Heart right ventricle (tissue), 16 donors: ENCODE data around the gene RNASE4. TPM values are rescaled to one million over a fixed set of nuclear protein-coding genes. Genes with fewer than 3 reads are reported as not detected.
"Not testable (repeated sequence)": the region's sequence is repeated elsewhere in the genome, so short reads cannot be mapped to it uniquely, and the experiment has no call there.

Experiments used
- ATAC-seq, 8 donors: fragments of 200-7000 bp; cut with Tn5 transposase; one replicate each; pipeline ENCODE4 v1.9.1; 2020; ENCODE audit warnings: mild to moderate bottlenecking in 8 of 8, moderate library complexity in 8 of 8, moderate number of reproducible peaks in 1 of 8
- DNase-seq, 2 donors: peaks; one replicate each; pipeline ENCODE4 v3.0.0-alpha.2; 2020
- H3K27ac ChIP-seq, 10 donors: fragments of 200-600 bp; sonication (generic) in 2 of 10; one replicate each; pipeline versions ENCODE4 v1.5.0 to v1.8.0; 2020 to 2022; ENCODE audit warnings: mild to moderate bottlenecking in 3 of 10
- H3K27me3 ChIP-seq, 7 donors: fragments of 200-600 bp; one replicate each; pipeline ENCODE4 v1.8.0; 2021 to 2022; ENCODE audit warnings: mild to moderate bottlenecking in 2 of 7
- H3K36me3 ChIP-seq, 9 donors: fragments of 200-600 bp; sonication (generic) in 1 of 9; one replicate each; pipeline versions ENCODE4 v1.5.0 to v1.8.0; 2020 to 2022; ENCODE audit warnings: mild to moderate bottlenecking in 2 of 9
- H3K4me1 ChIP-seq, 9 donors: fragments of 200-600 bp; sonication (generic) in 1 of 9; one replicate each; pipeline versions ENCODE4 v1.5.0 to v1.8.0; 2020 to 2022; ENCODE audit warnings: mild to moderate bottlenecking in 4 of 9
- H3K4me3 ChIP-seq, 10 donors: fragments of 200-600 bp; sonication (generic) in 2 of 10; one replicate each; pipeline versions ENCODE4 v1.5.0 to v1.8.0; 2020 to 2022; ENCODE audit warnings: mild to moderate bottlenecking in 7 of 10, moderate library complexity in 2 of 10
- H3K9me3 ChIP-seq, 11 donors: fragments of 200-600 bp in 10 of 11; sonication (generic) in 2 of 11; one replicate each; pipeline versions ENCODE4 v1.5.0 to v1.8.0; 2013 to 2022; ENCODE audit warnings: mild to moderate bottlenecking in 2 of 11, control low read depth in 1 of 11, moderate library complexity in 1 of 11
- WGBS, 2 donors: extraction: QIAGEN DNeasy Blood & Tissue Kit; methylation state at CpG; one replicate each; pipeline ENCODE4 v1.1.7; 2013; ENCODE audit warnings: inconsistent platforms in 1 of 2; 5-methylcytosine and 5-hydroxymethylcytosine counted together
- intact Hi-C, 10 donors: fragments of 100-400 bp; cut with DNase I; formaldehyde crosslinking; loops; one replicate each; pipeline versions ENCODE4 v1.11.1 to v1.14.2; 2022
- long read RNA-seq, 3 donors: library from polyadenylated mRNA; unstranded; transcript quantifications; one replicate each; pipeline ENCODE4 v2.0.0, GENCODE V29; 2020 to 2021
- polyA plus RNA-seq, 2 donors: library from polyadenylated mRNA; stranded (reverse); fragments of 200-250 nt; gene quantifications; one replicate each; pipeline ENCODE4 v1.2.3, GENCODE V29; 2013
- total RNA-seq, 10 donors: library from RNA; stranded (reverse); fragmentation: NEBNext Ultra II Directional in 3 of 10; extraction: Animal tissue kit (Norgen Biotek cat#: 25700) in 3 of 10; gene quantifications; one replicate each; pipeline versions ENCODE4 v1.2.1 to v1.2.4, GENCODE V29; 2021 to 2023
- TF ChIP-seq, protein P1 (sequence below), 9 donors: fragments of 200-600 bp; sonication (generic) in 2 of 9; IDR thresholded peaks; one replicate each; pipeline versions ENCODE4 v1.5.0 to v1.8.0; 2021 to 2022; ENCODE audit warnings: antibody characterized with exemption in 9 of 9, mild to moderate bottlenecking in 5 of 9, moderate library complexity in 1 of 9
- donor health status: Arrhythmogenic right ventricular cardiomyopathy.
- donor health status: ischemic (EF 13 %, LVEDD 7.1; RV severe dilation, severe dysfunction).
- donor health status: healthy with polysubstance abuse.
- donor health status: DM: no; HTN: yes; CAD: no.
- donor health status: DM: no; HTN: no; CAD: no.
- donor health status: ischemic (EF 25% LVEDD 6.9; RV normal size, moderate dysfunction).
- donor health status: ischemic (EF 25% LVEDD 5.7; RV mildly dilated, moderate dysfunction).
- donor health status: healthy.
- donor health status: DM: yes; HTN: yes; CAD: no.
- donor health status: Ischemic cardiomyopathy.
- donor health status: ischemic (EF 35%, LVEDD 5.7; RV mildly dilated, moderate dysfunction).
- donor health status: nonischemic (EF 11% LVEDD 7.7; RV severe dilation, severe dysfunction).
- donor health status: DM: yes; HTN: yes; CAD: no.
- donor health status: PGD.
- donor health status: ischemic (EF 29% LVEDD 5.4; RV normal size, mild dysfunction).
- donor health status: nonischemic (EF 23%, LVEDD 6.1; RV moderate dilation, normal function).

RNASE4 gene
- total RNA-seq: 10 to 100 TPM in 2 of 10 donors, 1 to 10 TPM in 8; 2.3 to 13.6 (median 4.4) TPM
- polyA plus RNA-seq: 10 to 100 TPM; 11.2 to 16.2 TPM
- long read RNA-seq, donor 1, transcript RNASE4-203 (2 exons, 2,520 nt): major isoform, 9 of 9 reads
- long read RNA-seq, donor 1, partial matches to known transcripts: 0 of 9 reads
- long read RNA-seq, donor 1, other reads (novel, unspliced or antisense): 0 of 9 reads
- long read RNA-seq, donor 2, transcript RNASE4-203 (2 exons, 2,520 nt): major isoform, 10 of 10 reads
- long read RNA-seq, donor 2, partial matches to known transcripts: 0 of 10 reads
- long read RNA-seq, donor 2, other reads (novel, unspliced or antisense): 0 of 10 reads
- long read RNA-seq, donor 3, transcript RNASE4-203 (2 exons, 2,520 nt): major isoform, 5 of 7 reads
- long read RNA-seq, donor 3, partial matches to known transcripts: 0 of 7 reads
- long read RNA-seq, donor 3, other reads (novel, unspliced or antisense): 2 of 7 reads

DNA sequence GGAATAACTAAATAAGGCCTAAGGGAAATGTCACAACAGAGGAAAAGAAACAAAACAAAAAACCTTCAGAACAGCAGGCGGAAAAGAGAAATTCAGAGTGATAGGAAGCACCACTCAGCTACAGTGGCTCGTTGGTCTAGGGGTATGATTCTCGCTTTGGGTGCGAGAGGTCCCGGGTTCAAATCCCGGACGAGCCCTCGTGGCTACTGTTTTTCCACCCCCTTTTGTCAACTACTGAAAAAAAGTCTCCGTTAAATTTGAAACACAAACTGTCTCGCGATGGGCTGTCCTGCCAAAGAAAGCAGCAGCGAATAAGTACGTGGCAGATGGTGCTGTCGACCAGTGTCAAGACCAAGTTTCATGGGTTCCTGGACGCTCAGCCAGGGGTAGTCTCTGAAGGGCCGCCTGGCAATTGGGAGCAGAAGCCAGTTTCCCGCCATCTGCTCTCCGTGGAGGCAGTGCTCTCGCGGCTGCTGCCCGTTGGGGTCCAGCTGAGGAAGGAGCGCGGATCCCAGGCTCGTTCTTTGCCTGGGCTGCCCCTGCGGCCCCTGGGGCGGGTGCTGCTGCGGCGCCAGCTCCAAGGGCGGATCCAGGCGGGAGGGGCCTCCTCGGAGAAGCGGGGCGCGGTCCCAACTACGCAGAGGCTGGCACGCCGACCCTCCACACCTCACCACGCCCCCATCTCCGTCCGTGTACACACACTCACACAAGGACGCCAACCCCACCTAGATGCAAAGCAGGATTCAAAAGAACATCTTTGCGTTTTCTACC, at the start of gene RNASE4:
Gene RNASE4 (plus strand): TSS at position 670 of the 771 bp plus-strand sequence. CDS start 14,812 bp downstream, outside the sequence.
- Histone ChIP-seq H3K9me3 (no peaks in the 10 kb centered on the region), H3K36me3 (no peaks in the 10 kb centered on the region), H3K27ac (peak within 1 kb of the TSS; percentile 98 to 100 (median 100)), H3K4me3 (peak within 1 kb of the TSS; percentile 67 to 99 (median 89)), H3K4me1 (peaks cover 0 to 63% (median 16%) of the 10 kb centered on the region in 9 donors), H3K27me3 (no peaks in the 10 kb centered on the region)
- ATAC-seq (peak; percentile 30 to 61 (median 52)), DNase-seq (peak; percentile 81 to 85)
- TF ChIP-seq, protein P1, sequence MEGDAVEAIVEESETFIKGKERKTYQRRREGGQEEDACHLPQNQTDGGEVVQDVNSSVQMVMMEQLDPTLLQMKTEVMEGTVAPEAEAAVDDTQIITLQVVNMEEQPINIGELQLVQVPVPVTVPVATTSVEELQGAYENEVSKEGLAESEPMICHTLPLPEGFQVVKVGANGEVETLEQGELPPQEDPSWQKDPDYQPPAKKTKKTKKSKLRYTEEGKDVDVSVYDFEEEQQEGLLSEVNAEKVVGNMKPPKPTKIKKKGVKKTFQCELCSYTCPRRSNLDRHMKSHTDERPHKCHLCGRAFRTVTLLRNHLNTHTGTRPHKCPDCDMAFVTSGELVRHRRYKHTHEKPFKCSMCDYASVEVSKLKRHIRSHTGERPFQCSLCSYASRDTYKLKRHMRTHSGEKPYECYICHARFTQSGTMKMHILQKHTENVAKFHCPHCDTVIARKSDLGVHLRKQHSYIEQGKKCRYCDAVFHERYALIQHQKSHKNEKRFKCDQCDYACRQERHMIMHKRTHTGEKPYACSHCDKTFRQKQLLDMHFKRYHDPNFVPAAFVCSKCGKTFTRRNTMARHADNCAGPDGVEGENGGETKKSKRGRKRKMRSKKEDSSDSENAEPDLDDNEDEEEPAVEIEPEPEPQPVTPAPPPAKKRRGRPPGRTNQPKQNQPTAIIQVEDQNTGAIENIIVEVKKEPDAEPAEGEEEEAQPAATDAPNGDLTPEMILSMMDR (IDR thresholded peaks at IDR 0.05): no peak
- intact Hi-C loops: loop anchor here (1.0 to 10.0 kb wide), 20 partner anchors 52 to 421 kb away; partner anchors contain the start of genes PIP4P1 (in 5 of the 10), CCNB1IP1 (in 4 of the 10), TEP1 (in 4 of the 10) and PARP2 (in 3 of the 10)
- 0% methylated on average over 42 of the region's 42 CpGs for WGBS, 2 donors

DNA sequence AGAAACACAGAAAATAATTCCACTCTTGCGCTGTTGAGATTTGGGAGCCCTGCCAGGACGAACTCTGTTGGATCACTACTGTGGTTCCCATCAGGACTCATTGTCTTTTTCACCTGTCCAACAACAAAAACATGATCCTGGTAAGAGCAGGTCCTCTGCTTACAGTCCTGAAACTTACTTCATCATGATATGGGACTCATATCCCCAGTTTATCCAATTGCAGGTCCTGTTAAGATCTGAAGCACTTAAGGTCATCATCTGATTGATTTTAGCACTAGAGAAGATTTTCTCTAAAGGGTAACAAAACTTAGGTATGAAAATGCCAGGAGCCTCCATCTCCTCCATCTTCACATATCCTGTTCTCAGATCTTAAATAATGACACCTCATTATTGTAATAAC, 42.8 kb upstream of the RNASE4 start, which contains the start of gene OR6S1:
Gene OR6S1 (minus strand): TSS at position 101 of the 400 bp plus-strand sequence. CDS start 0 bp downstream, at position 101.
- intact Hi-C loops: no loop called here
- Histone ChIP-seq H3K36me3 (no peaks in the 10 kb centered on the region), H3K4me3 (no peak within 1 kb of the TSS), H3K9me3 (no peaks in the 10 kb centered on the region), H3K27ac (no peak within 1 kb of the TSS), H3K27me3 (peaks cover 0 to 90% (median 64%) of the 10 kb centered on the region in 7 donors), H3K4me1 (no peaks in the 10 kb centered on the region)
- ATAC-seq (no peak), DNase-seq (no peak)
- WGBS, 2 donors: 75 to 83% methylated on average over 2 of the region's 2 CpGs
- TF ChIP-seq, protein P1 (IDR thresholded peaks at IDR 0.05): no peak

DNA sequence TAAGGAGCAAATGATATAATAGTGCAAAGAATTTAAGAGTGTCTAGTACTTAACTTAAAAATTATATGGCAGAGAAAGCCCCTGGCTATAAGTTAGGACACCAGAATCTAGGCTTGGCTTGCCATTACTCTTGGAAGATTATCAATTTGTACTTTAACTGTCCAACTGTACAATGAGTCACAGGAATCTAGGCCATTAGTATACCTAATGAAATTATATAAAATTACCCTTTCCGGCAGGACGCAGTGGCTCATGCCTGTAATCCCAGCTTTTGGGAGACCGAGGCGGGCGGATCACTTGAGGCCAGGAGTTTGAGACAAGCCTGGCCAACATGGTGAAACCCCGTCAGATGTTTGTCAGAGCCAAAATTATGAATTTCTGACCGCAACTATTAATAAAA, 42.2 kb upstream of the RNASE4 start:
- Histone ChIP-seq H3K4me1 (no peaks in the 10 kb centered on the region), H3K4me3 (no peak overlapping the region), H3K27ac (no peak overlapping the region), H3K27me3 (peaks cover 0 to 86% (median 62%) of the 10 kb centered on the region in 7 donors), H3K9me3 (no peaks in the 10 kb centered on the region), H3K36me3 (no peaks in the 10 kb centered on the region)
- ATAC-seq (no peak), DNase-seq (no peak)
- TF ChIP-seq, protein P1 (IDR thresholded peaks at IDR 0.05): no peak
- intact Hi-C loops: no loop called here
- 88 to 92% methylated on average over 7 of the region's 7 CpGs for WGBS, 2 donors

DNA sequence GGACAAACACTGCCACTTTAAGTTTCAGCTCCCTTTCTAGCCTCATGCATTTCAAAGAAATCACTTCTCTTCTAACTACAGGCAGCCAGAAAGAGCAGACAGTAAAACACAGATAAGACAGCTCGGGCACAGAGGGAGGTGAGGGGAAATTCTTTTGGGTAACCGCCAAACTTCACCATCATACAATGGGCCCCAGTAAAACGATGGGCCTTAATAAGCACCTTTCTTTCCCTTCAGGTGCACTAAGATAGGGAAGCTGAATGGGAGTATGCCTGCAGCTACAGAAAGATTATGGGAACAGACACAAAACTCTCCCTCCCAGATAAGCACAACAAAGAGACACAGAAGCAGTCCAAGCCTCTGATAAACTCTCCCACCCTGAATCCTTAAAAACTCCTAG, 41.6 kb upstream of the RNASE4 start:
- H3K4me3 ChIP-seq, DNase-seq, H3K9me3 ChIP-seq, ATAC-seq, intact Hi-C loops, H3K27ac ChIP-seq, H3K36me3 ChIP-seq, H3K4me1 ChIP-seq: not testable (repeated sequence)
- WGBS, 2 donors: 8 to 10% methylated on average over 3 of the region's 3 CpGs
- H3K27me3 ChIP-seq: peaks cover 0 to 86% (median 58%) of the 10 kb centered on the region in 7 donors
